ENCODE results near the gene SYNPO2. TPM values are rescaled to one million over a fixed set of nuclear protein-coding genes. Genes with fewer than 3 reads are reported as not detected.
"Not testable (repeated sequence)": the region's sequence is repeated elsewhere in the genome, so short reads cannot be mapped to it uniquely, and the experiment has no call there.

SYNPO2 gene
- total RNA-seq, 1 donor from 2014 or later = 22.9 TPM

- DNase-seq (ENCODE audit: extremely low spot score, unreplicated experiment) = no peak
- H3K27ac Mint-ChIP-seq = no peak overlapping the region
- H3K27me3 Mint-ChIP-seq = no peaks in the 10 kb centered on the region
- TF ChIP-seq CTCF (conservative IDR thresholded peaks at IDR 0.05) = no peak
- no peak overlapping the region for H3K4me3 Mint-ChIP-seq
- peaks cover 32% of the 10 kb centered on the region for H3K4me1 Mint-ChIP-seq (ENCODE audit: unreplicated experiment)
- no peaks in the 10 kb centered on the region for H3K9me3 Mint-ChIP-seq
- no peaks in the 10 kb centered on the region for H3K36me3 Mint-ChIP-seq
These were observed 83.5 kb downstream of the SYNPO2 start for GRCh38 chr4:118972167-118972566.

GRCh38 chr4:118973295-118973694, 84.6 kb downstream of the SYNPO2 start:
- no peak for TF ChIP-seq CTCF (conservative IDR thresholded peaks at IDR 0.05)
- no peaks in the 10 kb centered on the region for H3K9me3 Mint-ChIP-seq
- no peak overlapping the region for H3K4me3 Mint-ChIP-seq
- H3K4me1 Mint-ChIP-seq (ENCODE audit: unreplicated experiment) = peaks cover 22% of the 10 kb centered on the region
- H3K27me3 Mint-ChIP-seq = no peaks in the 10 kb centered on the region
- no peaks in the 10 kb centered on the region for H3K36me3 Mint-ChIP-seq
- DNase-seq (ENCODE audit: extremely low spot score, unreplicated experiment) = no peak
- H3K27ac Mint-ChIP-seq = no peak overlapping the region

GRCh38 chr4:118974758-118975157, 86.1 kb downstream of the SYNPO2 start:
- Mint-ChIP-seq H3K27ac (no peak overlapping the region), H3K4me3 (no peak overlapping the region), H3K4me1 (ENCODE audit: unreplicated experiment) (peaks cover 10% of the 10 kb centered on the region), H3K27me3 (no peaks in the 10 kb centered on the region), H3K9me3 (no peaks in the 10 kb centered on the region), H3K36me3 (no peaks in the 10 kb centered on the region)
- TF ChIP-seq CTCF (conservative IDR thresholded peaks at IDR 0.05) = no peak
- DNase-seq (ENCODE audit: extremely low spot score, unreplicated experiment) = no peak

- TF ChIP-seq CTCF (conservative IDR thresholded peaks at IDR 0.05) = no peak
- H3K36me3 Mint-ChIP-seq = no peaks in the 10 kb centered on the region
- no peak overlapping the region for H3K4me3 Mint-ChIP-seq
- no peaks in the 10 kb centered on the region for H3K27me3 Mint-ChIP-seq
- peaks cover 10% of the 10 kb centered on the region for H3K4me1 Mint-ChIP-seq (ENCODE audit: unreplicated experiment)
- DNase-seq (ENCODE audit: extremely low spot score, unreplicated experiment) = no peak
- H3K27ac Mint-ChIP-seq = no peak overlapping the region
- H3K9me3 Mint-ChIP-seq = no peaks in the 10 kb centered on the region
These were observed 87.0 kb downstream of the SYNPO2 start for GRCh38 chr4:118975449-118976192.

GRCh38 chr4:118976193-118976560, 87.5 kb downstream of the SYNPO2 start:
- not testable (repeated sequence) for H3K27me3 Mint-ChIP-seq; H3K36me3 Mint-ChIP-seq; H3K27ac Mint-ChIP-seq; H3K9me3 Mint-ChIP-seq; DNase-seq (ENCODE audit: extremely low spot score, unreplicated experiment); H3K4me3 Mint-ChIP-seq
- peaks cover 13% of the 10 kb centered on the region for H3K4me1 Mint-ChIP-seq (ENCODE audit: unreplicated experiment)

- not testable (repeated sequence) for DNase-seq (ENCODE audit: extremely low spot score, unreplicated experiment); H3K27me3 Mint-ChIP-seq; H3K9me3 Mint-ChIP-seq; H3K27ac Mint-ChIP-seq; H3K4me3 Mint-ChIP-seq; H3K36me3 Mint-ChIP-seq
- peaks cover 21% of the 10 kb centered on the region for H3K4me1 Mint-ChIP-seq (ENCODE audit: unreplicated experiment)
These were observed 88.4 kb downstream of the SYNPO2 start for GRCh38 chr4:118977100-118977499.
